HL-60 (cell line): Measurements from ENCODE around the gene GRIK1.

Experiments
- CTCF ChIP-seq: IDR thresholded peaks from one replicate; pipeline ENCODE4 v1.5.1; 2011; ENCODE audit warnings: low read length, control low read depth, inconsistent platforms; ENCODE audit not compliant: insufficient read depth
- GABPA ChIP-seq: IDR thresholded peaks from 2 replicates; pipeline ENCODE4 v1.6.1; 2012; ENCODE audit warnings: low read depth
- POLR2AphosphoS5 ChIP-seq: IDR thresholded peaks from 2 replicates; pipeline ENCODE4 v1.6.1; 2012; ENCODE audit warnings: low read depth
- REST ChIP-seq: IDR thresholded peaks from 2 replicates; pipeline ENCODE4 v1.6.1; 2012; ENCODE audit warnings: low read depth; ENCODE audit not compliant: insufficient replicate concordance
- SPI1 ChIP-seq: IDR thresholded peaks from 2 replicates; pipeline ENCODE4 v1.6.1; 2012; ENCODE audit warnings: low read depth, mild to moderate bottlenecking, borderline replicate concordance

GRCh38 chr21:29801122-29801521, 138.7 kb downstream of the GRIK1 start:
- no peak for TF ChIP-seq POLR2AphosphoS5
- no peak for TF ChIP-seq CTCF
- no peak for TF ChIP-seq SPI1
- no peak for TF ChIP-seq REST
- TF ChIP-seq GABPA = no peak
